ENCODE measurements around the gene MRC1.
"Not testable (repeated sequence)": the region's sequence is repeated elsewhere in the genome, so short reads cannot be mapped to it uniquely, and the experiment has no call there.

Gene MRC1

DNA sequence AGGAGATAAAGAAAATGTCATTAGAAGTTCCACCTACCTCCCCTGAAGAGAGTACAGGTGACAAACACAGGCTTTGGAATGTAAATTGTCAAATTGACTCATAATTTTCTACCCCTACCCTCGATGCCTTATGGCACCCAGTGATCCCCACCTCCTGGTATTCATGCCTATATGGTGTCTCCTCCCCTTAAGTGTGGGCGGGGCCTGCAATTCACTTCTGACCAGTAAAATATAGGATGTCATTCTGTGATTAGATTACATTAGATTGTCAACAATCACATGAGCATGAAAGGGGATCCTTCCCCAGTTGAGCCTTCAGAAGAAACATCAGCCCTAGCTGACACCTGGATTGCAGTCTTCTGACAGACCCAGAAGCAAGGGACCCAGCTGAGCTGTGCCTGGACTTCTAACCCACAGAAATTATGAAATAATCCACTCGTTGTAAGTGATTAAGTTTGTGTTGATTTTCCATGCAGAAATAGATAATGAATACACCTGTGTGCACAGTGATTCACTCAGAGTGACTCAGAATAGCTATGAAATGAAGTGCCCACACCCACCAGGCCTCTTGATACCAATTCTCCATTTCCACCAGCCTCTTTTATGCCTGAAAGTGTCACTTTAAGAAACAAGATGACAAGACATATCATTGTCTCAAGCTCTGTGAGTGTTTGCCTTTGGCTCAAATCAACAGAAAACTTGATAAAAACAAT lies 134.0 kb downstream of the MRC1 start:
- Mint-ChIP-seq H3K27ac (ENCODE audit: low read depth) (no peak overlapping the region), H3K4me1 (no peaks in the 10 kb centered on the region), H3K4me3 (no peak overlapping the region), H3K36me3 (ENCODE audit: insufficient read depth) (no peaks in the 10 kb centered on the region), H3K9me3 (peaks cover 10% of the 10 kb centered on the region), H3K27me3 (peaks cover 46% of the 10 kb centered on the region)
- no peak for DNase-seq (ENCODE audit: low spot score in 2 of 2)
- ATAC-seq (replicated peaks; ENCODE audit: extremely low read depth, poor library complexity, severe bottlenecking) = no peak

DNA sequence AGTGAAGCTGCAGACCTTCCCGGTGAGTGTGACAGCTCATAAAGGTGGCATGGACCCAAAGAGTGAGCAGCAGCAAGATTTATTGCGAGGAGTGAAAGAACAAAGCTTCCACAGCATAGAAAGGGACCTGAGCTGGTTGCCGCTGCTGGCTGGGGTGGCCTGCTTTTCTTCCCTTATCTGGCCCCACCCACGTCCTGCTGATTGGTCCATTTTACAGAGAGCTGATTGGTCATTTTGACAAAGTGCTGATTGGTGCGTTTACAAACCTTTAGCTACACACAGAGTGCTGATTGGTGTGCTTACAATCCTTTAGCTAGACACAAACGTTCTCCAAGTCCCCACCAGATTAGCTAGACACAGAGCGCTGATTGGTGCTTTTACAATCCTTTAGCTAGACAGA lies 141.1 kb downstream of the MRC1 start:
- H3K4me1 Mint-ChIP-seq; DNase-seq (ENCODE audit: low spot score in 2 of 2); H3K27ac Mint-ChIP-seq (ENCODE audit: low read depth); H3K9me3 Mint-ChIP-seq; ATAC-seq (replicated peaks; ENCODE audit: extremely low read depth, poor library complexity, severe bottlenecking); H3K36me3 Mint-ChIP-seq (ENCODE audit: insufficient read depth); H3K4me3 Mint-ChIP-seq: not testable (repeated sequence)
- H3K27me3 Mint-ChIP-seq = peaks cover 28% of the 10 kb centered on the region

DNA sequence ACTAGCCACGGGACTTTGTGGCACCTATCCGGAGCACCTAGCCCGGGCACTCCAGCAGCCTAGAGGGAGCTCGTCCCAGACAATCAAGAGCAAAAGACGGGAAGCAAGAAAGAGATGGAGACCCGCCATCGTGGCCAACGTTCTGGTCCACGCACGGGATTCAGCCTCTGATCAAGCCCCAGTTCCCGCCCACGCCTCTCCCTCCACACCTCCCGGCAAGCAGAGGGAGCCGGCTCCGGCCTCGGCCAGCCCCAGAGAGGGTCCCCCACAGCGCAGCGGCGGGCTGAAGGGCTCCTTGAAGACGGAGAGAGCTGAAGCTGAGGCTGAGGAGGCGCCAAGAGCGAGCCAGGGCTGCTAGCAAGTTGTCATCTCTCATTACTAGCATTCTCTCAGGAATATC lies 141.6 kb downstream of the MRC1 start:
- peaks cover 24% of the 10 kb centered on the region for H3K27me3 Mint-ChIP-seq
- no peak overlapping the region for H3K27ac Mint-ChIP-seq (ENCODE audit: low read depth)
- H3K9me3 Mint-ChIP-seq = peaks cover 7% of the 10 kb centered on the region
- no peaks in the 10 kb centered on the region for H3K36me3 Mint-ChIP-seq (ENCODE audit: insufficient read depth)
- no peak for ATAC-seq (replicated peaks; ENCODE audit: extremely low read depth, poor library complexity, severe bottlenecking)
- no peaks in the 10 kb centered on the region for H3K4me1 Mint-ChIP-seq
- no peak overlapping the region for H3K4me3 Mint-ChIP-seq
- no peak for DNase-seq (ENCODE audit: low spot score in 2 of 2)

GRCh38 chr10:17951868-17952371 lies 142.8 kb downstream of the MRC1 start, which contains the start of gene SLC39A12:
Gene SLC39A12 (plus strand): TSS chr10:17951918. CDS start chr10:17953277, 1,359 bp downstream.
- H3K4me1 Mint-ChIP-seq = no peaks in the 10 kb centered on the region
- DNase-seq (ENCODE audit: low spot score in 2 of 2) = no peak
- no peak within 1 kb of the TSS for H3K27ac Mint-ChIP-seq (ENCODE audit: low read depth)
- peaks cover 7% of the 10 kb centered on the region for H3K9me3 Mint-ChIP-seq
- H3K27me3 Mint-ChIP-seq = peaks cover 12% of the 10 kb centered on the region
- ATAC-seq (replicated peaks; ENCODE audit: extremely low read depth, poor library complexity, severe bottlenecking) = no peak
- H3K36me3 Mint-ChIP-seq (ENCODE audit: insufficient read depth) = no peaks in the 10 kb centered on the region
- no peak within 1 kb of the TSS for H3K4me3 Mint-ChIP-seq

- not testable (repeated sequence) for H3K4me1 Mint-ChIP-seq; ATAC-seq (replicated peaks; ENCODE audit: extremely low read depth, poor library complexity, severe bottlenecking); DNase-seq (ENCODE audit: low spot score in 2 of 2); H3K9me3 Mint-ChIP-seq; H3K27me3 Mint-ChIP-seq; H3K4me3 Mint-ChIP-seq; H3K36me3 Mint-ChIP-seq (ENCODE audit: insufficient read depth); H3K27ac Mint-ChIP-seq (ENCODE audit: low read depth)
Observed at GRCh38 chr10:17954372-17954771, 145.2 kb downstream of the MRC1 start.

GRCh38 chr10:17954861-17955260 lies 145.7 kb downstream of the MRC1 start:
- no peak for DNase-seq (ENCODE audit: low spot score in 2 of 2)
- no peak overlapping the region for H3K27ac Mint-ChIP-seq (ENCODE audit: low read depth)
- H3K4me1 Mint-ChIP-seq = no peaks in the 10 kb centered on the region
- no peaks in the 10 kb centered on the region for H3K36me3 Mint-ChIP-seq (ENCODE audit: insufficient read depth)
- H3K9me3 Mint-ChIP-seq = peaks cover 10% of the 10 kb centered on the region
- H3K4me3 Mint-ChIP-seq = no peak overlapping the region
- no peaks in the 10 kb centered on the region for H3K27me3 Mint-ChIP-seq
- ATAC-seq (replicated peaks; ENCODE audit: extremely low read depth, poor library complexity, severe bottlenecking) = no peak

DNA sequence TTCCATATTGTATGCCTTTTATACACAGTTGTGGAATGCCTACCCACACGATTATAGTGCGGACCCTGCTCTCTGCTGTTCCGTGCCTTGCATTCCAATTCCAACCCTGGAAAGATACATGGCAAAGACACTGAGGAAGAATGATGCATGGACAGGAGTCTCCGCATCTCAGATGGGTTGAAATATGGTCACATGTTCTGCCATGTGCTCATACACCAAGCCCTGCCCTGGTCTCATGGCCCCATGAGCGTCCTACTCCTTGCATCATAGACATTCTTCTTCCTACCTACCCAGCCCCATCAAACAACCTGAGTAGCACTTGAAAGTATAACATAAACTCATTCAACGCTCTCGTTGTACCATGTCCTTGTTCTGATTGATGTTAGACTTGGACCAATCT lies 148.9 kb downstream of the MRC1 start:
- no peak overlapping the region for H3K27ac Mint-ChIP-seq (ENCODE audit: low read depth)
- no peaks in the 10 kb centered on the region for H3K4me1 Mint-ChIP-seq
- ATAC-seq (replicated peaks; ENCODE audit: extremely low read depth, poor library complexity, severe bottlenecking) = no peak
- no peaks in the 10 kb centered on the region for H3K27me3 Mint-ChIP-seq
- no peak for DNase-seq (ENCODE audit: low spot score in 2 of 2)
- no peak overlapping the region for H3K4me3 Mint-ChIP-seq
- H3K36me3 Mint-ChIP-seq (ENCODE audit: insufficient read depth) = no peaks in the 10 kb centered on the region
- H3K9me3 Mint-ChIP-seq = peaks cover 6% of the 10 kb centered on the region

DNA sequence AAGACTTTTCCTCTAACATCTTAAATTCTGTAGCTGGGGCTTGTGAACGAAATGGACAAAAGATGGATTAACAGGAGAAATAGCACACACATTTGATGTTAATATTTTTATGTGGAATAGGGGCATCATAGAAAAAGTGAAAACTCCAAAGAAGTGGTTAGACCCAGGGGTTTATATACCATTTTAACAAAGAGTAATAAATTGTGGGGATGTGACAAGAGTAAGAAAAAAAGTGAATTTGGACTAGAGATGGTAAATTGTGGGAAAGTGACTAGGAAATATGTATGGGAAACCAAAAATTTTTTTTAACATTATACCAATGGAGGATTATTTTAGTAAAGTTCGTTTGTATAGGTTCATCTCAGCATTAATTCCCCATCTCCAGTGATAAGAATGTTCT lies 150.7 kb downstream of the MRC1 start:
- Mint-ChIP-seq H3K4me1 (no peaks in the 10 kb centered on the region), H3K36me3 (ENCODE audit: insufficient read depth) (no peaks in the 10 kb centered on the region), H3K27me3 (no peaks in the 10 kb centered on the region), H3K4me3 (no peak overlapping the region), H3K27ac (ENCODE audit: low read depth) (no peak overlapping the region), H3K9me3 (peaks cover 6% of the 10 kb centered on the region)
- DNase-seq (ENCODE audit: low spot score in 2 of 2) (no peak), ATAC-seq (replicated peaks; ENCODE audit: extremely low read depth, poor library complexity, severe bottlenecking) (no peak)
